CD14-positive monocyte (primary cell): ENCODE data around the gene MAST2. TPM values are rescaled to one million over a fixed set of nuclear protein-coding genes. Genes with fewer than 3 reads are reported as not detected.
"Not testable (repeated sequence)": the region's sequence is repeated elsewhere in the genome, so short reads cannot be mapped to it uniquely, and the experiment has no call there.

ENCODE experiments used
- DNase-seq, 3 donors: peaks; one replicate each; pipeline ENCODE4 v3.0.0-alpha.2; 2011 to 2022
- H2AFZ ChIP-seq: 2 replicates; pipeline ENCODE4 v1.6.0; 2012; ENCODE audit warnings: mild to moderate bottlenecking, low read depth, low read length, inconsistent platforms; ENCODE audit not compliant: insufficient read depth, poor library complexity, severe bottlenecking
- H3K27ac ChIP-seq, 2 donors: 1 replicate in 1 of 2; 2 replicates in 1 of 2; pipeline ENCODE4 v1.5.1; 2012 to 2013; ENCODE audit warnings: low read length in 2 of 2, control low read depth in 1 of 2, inconsistent platforms in 1 of 2, low read depth in 1 of 2, mild to moderate bottlenecking in 1 of 2
- H3K27me3 ChIP-seq, 2 donors: one replicate each; pipeline versions ENCODE4 v1.6.0 to v1.6.1; 2011 to 2013; ENCODE audit warnings: low read length in 2 of 2; ENCODE audit not compliant: control insufficient read depth in 2 of 2, insufficient read depth in 2 of 2
- H3K36me3 ChIP-seq, 2 donors: replicated peaks in 1 of 2; 1 replicate in 1 of 2; 2 replicates in 1 of 2; pipeline versions ENCODE4 v1.5.1 to v1.6.1; 2012 to 2013; ENCODE audit warnings: low read length in 2 of 2, control low read depth in 1 of 2, inconsistent platforms in 1 of 2, mild to moderate bottlenecking in 1 of 2; ENCODE audit not compliant: insufficient read depth in 2 of 2, control insufficient read depth in 1 of 2
- H3K4me1 ChIP-seq, 2 donors: 1 replicate in 1 of 2; 2 replicates in 1 of 2; pipeline versions ENCODE4 v1.5.1 to v1.6.1; 2012 to 2013; ENCODE audit warnings: low read length in 2 of 2, control low read depth in 1 of 2, inconsistent platforms in 1 of 2, mild to moderate bottlenecking in 1 of 2, moderate library complexity in 1 of 2; ENCODE audit not compliant: insufficient read depth in 2 of 2, control insufficient read depth in 1 of 2
- H3K4me2 ChIP-seq: replicated peaks from 2 replicates; pipeline ENCODE3; 2012; ENCODE audit warnings: low read length, moderate library complexity, mild to moderate bottlenecking; ENCODE audit not compliant: poor library complexity, severe bottlenecking; ENCODE audit errors: extremely low read depth
- H3K4me3 ChIP-seq, 3 experiments: fragments of 200-600 bp in 1 of 3; sonication (generic) in 1 of 3; replicated peaks in 1 of 3; 1 replicate in 2 of 3; 2 replicates in 1 of 3; pipeline ENCODE4 v1.5.1; 2011 to 2013; ENCODE audit warnings: low read length in 3 of 3, mild to moderate bottlenecking in 3 of 3, control low read depth in 2 of 3, low read depth in 2 of 3, inconsistent platforms in 1 of 3, moderate library complexity in 1 of 3
- H3K79me2 ChIP-seq: 2 replicates; pipeline ENCODE4 v1.6.0; 2012; ENCODE audit warnings: mild to moderate bottlenecking, control low read depth, inconsistent platforms, low read length, moderate library complexity; ENCODE audit not compliant: insufficient read depth
- H3K9ac ChIP-seq: 2 replicates; pipeline ENCODE4 v1.6.0; 2017; ENCODE audit warnings: low read length, mild to moderate bottlenecking; ENCODE audit not compliant: insufficient read depth, poor library complexity, severe bottlenecking
- H3K9me3 ChIP-seq, 2 donors: replicated peaks in 1 of 2; 1 replicate in 1 of 2; 2 replicates in 1 of 2; pipeline versions ENCODE4 v1.5.1 to v1.6.1; 2012 to 2013; ENCODE audit warnings: low read length in 2 of 2, control low read depth in 1 of 2; ENCODE audit not compliant: control insufficient read depth in 1 of 2, insufficient read depth in 1 of 2
- H4K20me1 ChIP-seq: 2 replicates; pipeline ENCODE4 v1.6.0; 2012; ENCODE audit warnings: mild to moderate bottlenecking, low read length, control low read depth, moderate library complexity; ENCODE audit not compliant: insufficient read depth
- H3K27ac Mint-ChIP-seq, 7 donors: one replicate each; pipeline ENCODE4 v1.8.0; 2020; ENCODE audit warnings: mild to moderate bottlenecking in 7 of 7, mixed read lengths in 7 of 7, moderate library complexity in 6 of 7, inconsistent platforms in 2 of 7
- H3K27me3 Mint-ChIP-seq, 3 donors: one replicate each; pipeline ENCODE4 v1.8.0; 2021 to 2022; ENCODE audit warnings: low read depth in 3 of 3, mild to moderate bottlenecking in 3 of 3, mixed read lengths in 3 of 3, moderate library complexity in 3 of 3, inconsistent platforms in 1 of 3
- H3K36me3 Mint-ChIP-seq, 2 donors: one replicate each; pipeline ENCODE4 v1.8.0; 2020; ENCODE audit warnings: mixed read lengths in 2 of 2, inconsistent platforms in 1 of 2, mild to moderate bottlenecking in 1 of 2
- H3K4me1 Mint-ChIP-seq: one replicate; pipeline ENCODE4 v1.8.0; 2020; ENCODE audit warnings: mild to moderate bottlenecking, mixed read lengths
- H3K4me3 Mint-ChIP-seq, 2 donors: one replicate each; pipeline ENCODE4 v1.8.0; 2020; ENCODE audit warnings: mild to moderate bottlenecking in 2 of 2, mixed read lengths in 2 of 2, moderate library complexity in 1 of 2
- H3K9me3 Mint-ChIP-seq, 7 donors: one replicate each; pipeline ENCODE4 v1.8.0; 2020 to 2022; ENCODE audit warnings: mixed read lengths in 7 of 7, mild to moderate bottlenecking in 6 of 7, moderate library complexity in 6 of 7, inconsistent platforms in 2 of 7
- CTCF ChIP-seq: fragments of 200-600 bp; IDR thresholded peaks from one replicate; pipeline ENCODE4 v1.8.0; 2022; ENCODE audit warnings: antibody characterized with exemption, mild to moderate bottlenecking
- WGBS: methylation state at CpG from one replicate; pipeline ENCODE4 v1.1.5; 2013; ENCODE audit warnings: missing lambda C conversion rate; ENCODE audit not compliant: insufficient coverage; 5-methylcytosine and 5-hydroxymethylcytosine counted together
- intact Hi-C, 2 donors: fragments of 100-400 bp; cut with micrococcal nuclease; formaldehyde crosslinking; loops; one replicate each; pipeline versions ENCODE4 v1.15.0 to v1.15.1; 2023
- polyA plus RNA-seq, 3 donors: library from polyadenylated mRNA; depleted of rRNA in 1 of 3; unstranded in 2 of 3; stranded (reverse) in 1 of 3; fragments of 300-500 nt in 2 of 3; fragments of >200 nt in 1 of 3; fragmentation: Illumina TruSeq in 2 of 3; gene quantifications; 1 replicate in 2 of 3; 2 replicates in 1 of 3; pipeline ENCODE4 v1.2.3, GENCODE V29; 2012 to 2021

MAST2 gene
- polyA plus RNA-seq, 3 donors: 1.0 to 7.2 (median 2.5) TPM

GRCh38 chr1:45925728-45926287 lies 122.4 kb downstream of the MAST2 start:
- H3K36me3 Mint-ChIP-seq: no peaks in the 10 kb centered on the region
- H3K27ac Mint-ChIP-seq: no peak overlapping the region
- no peak for DNase-seq
- Histone ChIP-seq H3K9me3 (no peaks in the 10 kb centered on the region), H3K4me1 (no peaks in the 10 kb centered on the region), H3K4me3 (no peak overlapping the region), H3K79me2 (no peaks in the 10 kb centered on the region), H2AFZ (no peak overlapping the region), H3K9ac (no peak overlapping the region), H4K20me1 (no peaks in the 10 kb centered on the region), H3K27ac (no peak overlapping the region), H3K27me3 (no peaks in the 10 kb centered on the region), H3K36me3 (no peaks in the 10 kb centered on the region), H3K4me2 (no peak overlapping the region)
- H3K9me3 Mint-ChIP-seq: no peaks in the 10 kb centered on the region
- no peak for TF ChIP-seq CTCF
- no CpG with 5 or more reads among the region's 2 CpGs for WGBS
- peaks cover 0 to 1% (median 0%) of the 10 kb centered on the region in 3 donors for H3K27me3 Mint-ChIP-seq
- intact Hi-C loops: no loop called here
- peaks cover 12% of the 10 kb centered on the region for H3K4me1 Mint-ChIP-seq
- H3K4me3 Mint-ChIP-seq: no peak overlapping the region

- TF ChIP-seq CTCF: no peak
- WGBS: no CpG with 5 or more reads among the region's 2 CpGs
- no peaks in the 10 kb centered on the region for H3K27me3 ChIP-seq
- peaks cover 0 to 1% (median 0%) of the 10 kb centered on the region in 3 donors for H3K27me3 Mint-ChIP-seq
- intact Hi-C loops: no loop called here
- no peaks in the 10 kb centered on the region for H4K20me1 ChIP-seq
- no peak overlapping the region for H3K4me3 Mint-ChIP-seq
- H3K27ac ChIP-seq: no peak overlapping the region
- H2AFZ ChIP-seq: no peak overlapping the region
- no peak for DNase-seq
- H3K79me2 ChIP-seq: no peaks in the 10 kb centered on the region
- H3K27ac Mint-ChIP-seq: no peak overlapping the region
- no peaks in the 10 kb centered on the region for H3K9me3 Mint-ChIP-seq
- H3K4me3 ChIP-seq: no peak overlapping the region
- H3K36me3 Mint-ChIP-seq: no peaks in the 10 kb centered on the region
- peaks cover 12% of the 10 kb centered on the region for H3K4me1 Mint-ChIP-seq
- no peaks in the 10 kb centered on the region for H3K4me1 ChIP-seq
- H3K4me2 ChIP-seq: no peak overlapping the region
- no peak overlapping the region for H3K9ac ChIP-seq
- H3K36me3 ChIP-seq: no peaks in the 10 kb centered on the region
- H3K9me3 ChIP-seq: no peaks in the 10 kb centered on the region
Observed at GRCh38 chr1:45926330-45926729, 122.9 kb downstream of the MAST2 start.

- 100% methylated on average over 1 of the region's 14 CpGs for WGBS
- H3K27ac ChIP-seq, H3K9me3 Mint-ChIP-seq, H3K4me1 ChIP-seq, DNase-seq, H3K27me3 ChIP-seq, H3K36me3 ChIP-seq, H3K9me3 ChIP-seq, H2AFZ ChIP-seq, H3K79me2 ChIP-seq, intact Hi-C loops, H4K20me1 ChIP-seq, H3K4me3 ChIP-seq, H3K36me3 Mint-ChIP-seq, H3K4me3 Mint-ChIP-seq, H3K27ac Mint-ChIP-seq, H3K27me3 Mint-ChIP-seq, H3K9ac ChIP-seq, H3K4me2 ChIP-seq: not testable (repeated sequence)
- peaks cover 12% of the 10 kb centered on the region for H3K4me1 Mint-ChIP-seq
Observed at GRCh38 chr1:45927231-45927915, 124.0 kb downstream of the MAST2 start.
